Measurements from ENCODE around the gene SHB.

GRCh38 chr9:37917801-37918664 is 151.0 kb downstream of the SHB start:
- TF ChIP-seq CTCF (IDR thresholded peaks at IDR 0.05): no peak
- no peak for TF ChIP-seq POLR2A (IDR thresholded peaks at IDR 0.05)
